SK-N-SH (cell line): ENCODE data around the gene TARDBP.

Experiments
- IRF3 ChIP-seq: fragments of 150-350 bp; IDR thresholded peaks from 2 replicates; pipeline ENCODE4 v1.6.1; 2016; ENCODE audit warnings: mild to moderate bottlenecking, low read depth, low read length
- MXI1 ChIP-seq: IDR thresholded peaks from 2 replicates; pipeline ENCODE4 v1.6.1; 2012; ENCODE audit warnings: mild to moderate bottlenecking, low read depth, low read length, improper control_type of control experiment
- PBX3 ChIP-seq: IDR thresholded peaks from 2 replicates; pipeline ENCODE4; 2012
- TCF12 ChIP-seq: IDR thresholded peaks from 2 replicates; pipeline ENCODE4 v1.4.0; 2012
- TF ChIP-seq, protein P1 (sequence below): IDR thresholded peaks from 2 replicates; pipeline ENCODE4 v1.4.0; 2012; ENCODE audit warnings: low read depth

GRCh38 chr1:11051781-11052511 lies 39.5 kb downstream of the TARDBP start:
- TF ChIP-seq TCF12 (no peak), PBX3 (no peak), MXI1 (no peak), IRF3 (no peak)
- TF ChIP-seq, protein P1, sequence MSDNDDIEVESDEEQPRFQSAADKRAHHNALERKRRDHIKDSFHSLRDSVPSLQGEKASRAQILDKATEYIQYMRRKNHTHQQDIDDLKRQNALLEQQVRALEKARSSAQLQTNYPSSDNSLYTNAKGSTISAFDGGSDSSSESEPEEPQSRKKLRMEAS, result no peak
